SKM-1 treated with dmso at 0.1 percent for 144 hours (cell line): Measurements from ENCODE around the gene PFKFB3.
"Not testable (repeated sequence)": the region's sequence is repeated elsewhere in the genome, so short reads cannot be mapped to it uniquely, and the experiment has no call there.

ENCODE experiments used
- DNase-seq: peaks from one replicate; lab custom pipeline; 2025; ENCODE audit not compliant: unreplicated experiment; lab: John Stamatoyannopoulos, UW

Gene PFKFB3

DNA sequence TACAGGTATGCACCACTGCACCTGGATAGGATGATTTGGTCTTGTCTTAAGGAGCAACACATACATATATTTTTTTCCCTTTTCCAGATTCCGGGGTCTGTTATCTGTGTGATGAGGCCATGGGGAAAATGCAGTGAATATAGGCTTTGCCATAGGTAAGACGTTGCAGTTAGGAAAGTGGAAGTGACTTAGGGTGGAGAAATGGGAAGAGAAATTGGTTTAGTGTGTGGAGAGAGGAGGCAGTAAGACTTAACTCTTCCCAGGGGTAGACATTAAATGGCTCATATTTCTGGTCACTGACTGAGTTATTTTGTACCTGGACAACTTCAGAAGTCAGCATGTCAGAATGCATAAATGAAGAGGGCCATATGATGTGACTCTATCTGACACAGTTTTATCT is 66.7 kb downstream of the PFKFB3 start:
- DNase-seq, result no peak

DNA sequence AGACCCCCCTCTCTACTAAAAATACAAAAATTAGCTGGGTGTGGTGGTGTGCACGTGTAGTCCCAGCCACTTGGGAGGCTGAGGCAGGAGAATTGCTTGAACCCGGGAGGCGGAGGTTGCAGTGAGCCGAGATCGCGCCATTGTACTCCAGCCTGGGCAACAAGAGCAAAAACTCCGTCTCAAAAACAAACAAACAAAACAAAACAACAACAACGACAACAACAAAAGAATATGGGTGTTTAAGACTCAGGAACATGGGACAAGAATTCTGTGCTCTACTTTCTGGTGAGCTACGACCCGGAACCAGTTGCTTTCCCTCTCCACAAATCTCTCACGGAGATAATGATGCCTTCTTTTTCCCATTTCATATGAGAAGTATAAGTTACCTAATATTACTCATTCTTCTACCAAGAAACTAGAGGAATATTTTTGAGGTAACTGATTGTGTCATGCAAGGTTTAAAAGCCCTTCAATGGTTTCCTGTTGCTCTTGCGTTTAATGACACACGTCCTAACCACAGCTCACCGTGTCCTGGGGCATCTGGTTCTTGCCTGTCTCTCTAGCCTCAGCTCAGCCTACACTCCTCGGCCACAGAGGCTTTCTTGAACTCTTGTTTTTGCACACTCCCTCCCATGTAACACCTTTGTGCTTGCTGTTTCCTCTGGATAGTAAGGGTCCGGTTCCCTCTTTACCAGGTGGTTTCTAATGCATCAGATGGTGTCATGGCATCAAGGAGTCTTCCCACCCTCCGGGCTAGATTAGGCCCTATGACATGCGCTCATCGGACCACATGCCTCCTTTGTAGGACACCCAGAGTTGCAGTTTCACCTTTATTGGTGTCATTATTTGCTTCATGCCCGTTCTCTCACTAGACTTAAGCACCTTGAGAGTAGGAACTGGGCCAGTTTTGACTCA is 67.5 kb downstream of the PFKFB3 start:
- peak; percentile 26 for DNase-seq

DNA sequence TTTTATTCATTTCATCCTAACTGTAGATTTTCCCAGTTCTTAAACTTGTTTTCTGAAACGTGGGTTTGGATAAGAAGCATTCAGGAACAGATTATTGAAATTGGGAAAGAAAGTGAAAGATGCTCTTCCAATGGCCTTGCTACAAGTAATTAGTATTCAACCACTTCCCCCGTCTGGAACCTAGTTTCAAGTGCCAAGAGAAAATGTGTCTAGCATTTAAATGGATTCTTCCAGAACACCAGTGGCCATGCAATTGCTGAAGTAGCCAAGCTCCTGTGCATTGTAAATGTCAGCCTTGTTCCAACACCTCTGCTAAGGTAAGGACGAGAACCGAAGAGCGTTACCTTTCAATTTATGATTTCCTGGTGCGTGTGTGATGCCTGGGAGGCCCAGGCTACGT is 68.2 kb downstream of the PFKFB3 start:
- DNase-seq, result no peak

DNA sequence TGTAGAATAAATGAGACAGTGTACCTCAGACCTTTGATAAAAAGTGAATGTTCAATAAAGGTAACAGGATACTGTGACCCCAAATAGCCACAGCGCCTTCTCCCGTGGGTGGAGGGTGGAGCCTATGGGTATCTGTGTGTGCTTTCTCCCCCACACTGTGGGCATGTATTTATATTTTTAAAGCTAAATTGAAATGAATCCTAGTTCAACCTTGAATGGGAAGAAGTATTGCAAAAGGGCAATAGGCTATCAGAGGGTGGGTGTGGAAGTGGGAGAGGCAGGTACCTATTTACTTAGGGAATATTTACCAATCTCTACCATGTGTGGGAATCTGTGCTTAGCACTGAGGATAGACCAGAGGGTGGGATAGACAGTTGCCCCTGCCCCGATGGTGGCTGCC is 68.9 kb downstream of the PFKFB3 start:
- no peak for DNase-seq

DNA sequence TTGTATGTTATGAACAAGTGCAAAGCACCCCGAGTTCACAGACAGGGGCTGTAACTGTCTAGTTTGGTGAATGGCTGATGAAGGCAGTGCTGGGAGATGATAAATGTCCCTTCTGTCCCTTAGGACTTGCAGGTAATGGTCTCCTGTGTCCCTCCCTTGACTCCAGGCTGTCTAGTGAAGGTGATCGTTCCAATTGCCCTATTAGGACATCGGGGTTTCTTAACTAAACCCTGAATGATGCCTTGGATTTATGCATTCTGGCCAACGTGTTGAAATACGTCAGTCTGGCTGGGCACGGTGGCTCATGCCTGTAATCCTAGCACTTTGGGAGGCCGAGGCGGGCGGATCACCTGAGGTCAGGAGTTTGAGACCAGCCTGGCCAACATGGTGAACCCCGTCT is 69.4 kb downstream of the PFKFB3 start:
- DNase-seq, result no peak

- no peak for DNase-seq
Measured at GRCh38 chr10:6273351-6273750, 70.6 kb downstream of the PFKFB3 start.

DNA sequence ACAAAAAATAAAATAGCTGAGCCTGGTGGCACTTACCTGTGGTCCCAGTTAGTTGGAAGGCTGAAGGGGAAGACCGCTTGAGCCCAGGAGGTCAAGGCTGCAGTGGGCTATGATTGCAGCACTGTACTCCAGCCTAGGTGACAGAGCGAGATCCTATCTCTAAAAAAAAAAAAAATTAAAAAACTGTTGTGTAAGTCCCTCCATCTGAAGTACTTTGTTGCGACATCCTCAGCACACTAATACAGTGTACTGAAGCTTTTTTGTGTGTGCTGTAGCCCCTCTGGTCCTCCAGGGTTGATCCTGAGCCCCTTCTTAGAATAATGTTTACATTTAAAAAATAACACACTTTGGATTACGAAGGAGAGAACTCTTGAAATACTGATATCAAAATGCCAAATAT is 71.3 kb downstream of the PFKFB3 start:
- DNase-seq, result peak; percentile 4

- no peak for DNase-seq
Measured at GRCh38 chr10:6274484-6274883, 71.8 kb downstream of the PFKFB3 start.

DNA sequence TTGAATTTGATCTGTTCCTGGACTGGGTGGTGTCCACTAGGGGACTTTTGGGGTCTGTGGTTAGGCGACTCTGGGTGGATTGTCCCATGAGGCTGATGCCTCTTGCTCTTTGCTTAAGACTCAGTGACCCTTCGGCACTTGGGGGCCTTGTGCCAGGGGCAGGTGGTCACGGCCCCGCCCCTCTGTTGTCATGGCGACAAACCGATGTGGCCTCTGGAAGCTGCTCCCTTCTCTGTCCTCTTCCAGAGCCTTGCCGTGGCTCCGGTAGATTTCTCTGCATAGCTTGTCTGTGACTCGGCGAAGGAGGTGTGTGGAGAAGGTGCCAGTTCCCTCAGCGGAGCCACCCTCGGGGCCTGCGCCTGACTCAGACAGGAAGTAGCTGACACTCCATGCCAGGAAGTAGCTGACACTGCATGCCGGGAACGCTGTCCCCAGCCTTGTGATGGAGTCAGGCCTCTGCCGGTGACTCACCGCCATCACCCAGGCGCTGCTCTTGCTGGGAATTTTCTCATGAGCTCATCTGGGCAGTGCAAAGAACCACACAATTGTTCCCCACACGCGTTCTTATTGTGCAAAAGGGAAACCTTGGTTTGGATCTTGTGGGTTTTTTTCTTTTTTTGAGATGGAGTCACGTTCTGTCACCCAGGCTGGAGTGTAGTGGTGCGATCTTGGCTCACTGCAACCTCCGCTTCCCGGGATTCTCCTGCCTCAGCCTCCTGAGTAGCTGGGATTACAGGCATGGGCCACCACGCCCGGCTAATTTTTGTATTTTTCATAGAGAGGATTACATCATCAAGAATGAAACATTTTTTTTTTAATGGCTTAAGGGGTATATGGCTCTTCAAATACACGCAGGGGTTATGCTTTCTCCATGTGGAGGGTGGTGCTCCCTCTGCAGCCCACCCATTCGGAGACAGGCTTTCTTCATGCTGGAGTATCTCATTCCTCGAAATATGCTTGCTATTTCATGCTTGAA is 72.6 kb downstream of the PFKFB3 start:
- DNase-seq, result no peak

DNA sequence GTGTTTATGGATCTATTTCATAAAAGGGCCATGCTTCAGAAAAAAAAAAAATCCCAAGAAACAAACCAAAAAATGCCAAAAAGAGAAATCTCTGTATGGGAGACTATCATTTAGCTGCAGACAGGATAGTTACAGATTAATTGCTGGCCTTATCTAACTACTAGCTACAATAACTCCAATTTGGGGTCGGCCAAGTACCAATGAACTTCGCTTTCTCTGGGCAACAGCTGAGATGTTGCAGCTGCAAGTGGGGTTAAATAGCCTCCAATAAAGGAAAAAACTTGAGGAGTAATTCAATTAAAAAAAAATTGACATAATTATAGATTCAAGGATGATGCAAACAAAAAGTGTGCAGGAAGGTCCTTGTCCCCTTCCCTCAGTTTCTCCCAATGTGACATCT is 73.6 kb downstream of the PFKFB3 start:
- no peak for DNase-seq

DNA sequence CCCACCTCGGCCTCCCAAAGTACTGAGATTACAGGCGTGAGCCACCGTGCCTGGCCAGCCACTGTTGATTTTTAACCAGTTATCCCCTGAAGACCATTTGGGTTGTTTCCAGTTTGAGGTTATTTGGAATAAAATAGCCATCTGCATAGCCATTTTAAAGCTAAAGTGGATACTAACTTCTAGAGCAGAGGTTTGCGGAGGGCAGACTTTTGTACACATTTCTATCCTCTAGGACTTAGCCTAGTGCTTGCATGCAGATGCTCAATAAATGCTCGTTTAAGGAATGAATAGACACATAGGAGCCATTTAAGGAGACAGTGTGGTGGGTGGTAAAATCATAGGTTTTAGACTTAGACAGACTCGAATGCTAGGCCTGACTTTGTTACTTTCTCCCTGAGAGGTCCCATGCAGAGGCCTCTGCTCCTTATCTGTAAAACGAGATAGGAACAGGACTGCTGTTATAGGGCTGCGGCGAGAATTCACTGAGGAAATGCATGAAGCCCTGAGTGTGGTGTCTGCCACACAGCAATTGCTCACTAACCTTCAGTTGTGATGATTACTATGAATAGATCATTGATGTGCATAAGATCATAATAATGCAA is 75.9 kb downstream of the PFKFB3 start:
- no peak for DNase-seq

DNA sequence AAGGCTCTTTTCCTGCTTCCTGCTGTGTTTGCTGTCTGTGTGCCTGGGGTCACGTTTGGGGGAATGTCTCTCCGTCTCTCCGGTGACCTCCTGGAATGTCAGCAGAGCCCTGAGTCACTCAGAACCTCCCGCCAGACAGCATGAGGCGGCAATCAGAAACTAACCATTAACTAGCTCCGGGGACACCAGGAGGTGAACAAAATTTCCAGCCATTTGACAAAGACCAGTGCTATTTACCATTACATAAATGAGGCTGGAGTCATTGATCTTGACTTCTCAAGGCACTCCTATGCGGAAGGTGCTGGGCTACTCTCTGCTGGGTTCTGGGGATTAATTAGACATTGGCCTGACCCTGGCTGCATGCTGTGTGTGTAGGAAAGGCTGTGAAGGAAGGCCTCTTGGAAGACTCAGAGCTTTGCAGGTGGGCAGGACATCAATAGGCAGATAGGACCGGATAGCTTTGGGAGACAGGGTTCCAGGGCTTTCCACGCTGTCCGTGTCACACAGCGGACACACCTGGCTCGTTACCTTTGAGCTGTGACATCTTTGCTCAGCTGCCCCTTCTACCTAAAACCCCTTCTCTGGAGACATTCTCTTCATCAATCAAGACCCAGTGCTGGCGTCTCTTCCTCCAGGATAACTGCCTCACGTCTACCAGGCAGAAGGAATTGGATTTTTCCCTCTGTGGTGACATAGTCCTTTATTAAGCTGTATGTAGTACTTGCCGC is 77.0 kb downstream of the PFKFB3 start:
- no peak for DNase-seq

GRCh38 chr10:6280291-6280690 is 77.6 kb downstream of the PFKFB3 start:
- no peak for DNase-seq

DNA sequence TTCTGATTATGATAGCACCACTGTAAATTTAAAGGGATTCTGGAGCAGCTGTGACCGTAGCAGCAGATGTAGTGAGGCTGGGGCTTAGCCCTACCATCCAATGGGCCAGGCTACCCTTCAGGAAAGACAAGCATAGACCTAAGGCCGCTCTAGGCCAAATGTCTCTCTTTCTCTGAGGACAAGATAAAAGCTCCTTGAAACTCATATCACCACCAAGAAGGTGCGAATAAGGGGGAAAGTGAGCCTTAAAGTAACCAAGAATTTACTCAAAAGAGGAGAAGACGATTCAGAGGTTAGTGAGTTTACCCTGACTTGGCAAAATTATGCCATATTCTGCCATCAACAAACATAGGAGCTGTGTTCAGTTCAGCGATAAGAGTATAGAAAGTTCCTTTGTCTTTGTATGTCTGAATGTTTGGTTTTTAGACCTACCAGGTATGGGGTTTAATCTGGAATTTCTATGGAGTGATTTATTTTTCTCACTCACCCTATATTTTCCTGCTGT is 79.8 kb downstream of the PFKFB3 start:
- no peak for DNase-seq

DNA sequence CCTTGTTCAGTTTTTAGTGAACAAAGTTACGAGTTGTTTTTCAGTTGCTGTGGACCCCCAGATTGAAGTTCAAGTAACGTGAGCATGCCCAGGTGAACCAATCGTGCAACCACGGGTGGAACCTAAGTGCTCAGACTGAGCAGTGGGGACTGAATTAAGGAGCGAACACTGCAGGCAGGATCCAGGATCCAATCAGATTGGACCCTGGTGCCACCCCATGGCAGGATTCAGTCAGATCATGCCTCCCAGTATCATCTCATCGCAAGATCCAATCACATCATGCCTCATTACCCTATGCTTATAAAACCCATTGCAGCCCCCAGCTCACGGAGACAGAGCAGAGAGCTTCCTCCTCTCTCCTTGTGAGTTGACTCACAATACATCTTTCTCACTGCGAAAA is 80.9 kb downstream of the PFKFB3 start:
- no peak for DNase-seq

DNA sequence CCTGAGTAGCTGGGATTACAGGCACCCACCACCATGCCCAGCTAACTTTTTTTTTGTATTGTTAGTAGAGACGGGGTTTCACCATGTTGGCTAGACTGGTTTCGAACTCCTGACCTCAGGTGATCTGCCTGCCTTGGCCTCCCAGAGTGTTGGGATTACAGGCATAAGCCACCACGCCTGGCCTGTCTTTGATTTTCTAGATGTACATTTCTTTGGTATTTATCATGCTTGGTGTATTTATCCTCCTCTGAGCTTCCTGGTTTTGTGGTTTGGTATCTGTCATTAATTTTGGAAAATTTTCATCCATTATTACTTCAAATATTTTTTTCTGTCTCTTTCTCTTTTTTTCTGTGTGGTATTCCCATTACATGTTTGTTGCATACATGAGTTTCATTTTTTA is 87.9 kb downstream of the PFKFB3 start:
- DNase-seq, result not testable (repeated sequence)

- no peak for DNase-seq
Measured at GRCh38 chr10:6292741-6293151, 90.0 kb downstream of the PFKFB3 start.

DNA sequence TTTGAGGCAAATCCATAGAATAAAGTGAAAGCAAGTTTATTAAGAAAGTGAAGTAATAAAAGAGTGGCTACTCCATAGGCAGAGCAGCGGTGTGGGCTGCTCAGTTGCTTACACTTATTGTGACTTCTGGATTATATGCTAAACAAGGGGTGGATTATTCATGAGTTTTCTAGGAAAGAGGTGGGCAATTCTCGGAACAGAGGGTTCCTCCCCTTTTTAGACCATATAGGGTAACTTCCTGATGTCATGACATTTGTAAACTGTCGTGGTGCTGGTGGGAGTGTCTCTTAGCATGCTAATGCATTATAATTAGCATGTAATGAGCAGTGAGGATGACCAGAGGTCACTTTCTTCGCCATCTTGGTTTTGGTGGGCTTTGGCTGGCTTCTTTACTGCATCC is 93.7 kb downstream of the PFKFB3 start:
- not testable (repeated sequence) for DNase-seq

- DNase-seq, result no peak
Measured at GRCh38 chr10:6296828-6297251, 94.1 kb downstream of the PFKFB3 start.

- DNase-seq, result no peak
Measured at GRCh38 chr10:6297522-6297921, 94.8 kb downstream of the PFKFB3 start.
